ENCODE results near the gene RPS4Y1. TPM values are rescaled to one million over a fixed set of nuclear protein-coding genes. Genes with fewer than 3 reads are reported as not detected.

RPS4Y1 gene
- total and polyA plus RNA-seq, 11 donors = 158 to 334 (median 188) TPM; not detected in 5

- ATAC-seq (no peak), DNase-seq (no peak)
- Histone ChIP-seq H3K36me3 (no peaks in the 10 kb centered on the region), H3K27me3 (peaks cover 0 to 2% (median 0%) of the 10 kb centered on the region in 9 donors), H3K9me3 (no peaks in the 10 kb centered on the region), H3K4me3 (no peak overlapping the region), H3K27ac (no peak overlapping the region), H3K4me1 (no peaks in the 10 kb centered on the region)
- intact Hi-C loops (cut with DNase I) = no loop called here
- TF ChIP-seq CTCF (IDR thresholded peaks at IDR 0.05) (no peak), POLR2A (IDR thresholded peaks at IDR 0.05) (no peak)
- 88 to 92% methylated on average over 1 of the region's 1 CpG; no CpG with 5 or more reads in 2 of the 4 donors for WGBS, 4 donors
Observed at GRCh38 chrY:2837932-2838331, 3.5 kb upstream of the RPS4Y1 start.

GRCh38 chrY:2846791-2847190 lies 5.4 kb downstream of the RPS4Y1 start:
- no peak overlapping the region for H3K27ac ChIP-seq
- intact Hi-C loops (cut with DNase I) = loop anchor here in 3 of 10 donors (10.0 kb wide), 1 partner anchor 88 kb away; the partner anchor contains the start of gene ZFY (in 3 of the 3)
- no peak for ATAC-seq
- no peak for DNase-seq
- H3K9me3 ChIP-seq = no peaks in the 10 kb centered on the region
- peaks cover 0 to 5% (median 0%) of the 10 kb centered on the region in 12 donors for H3K4me1 ChIP-seq
- TF ChIP-seq POLR2A (IDR thresholded peaks at IDR 0.05) (no peak), CTCF (IDR thresholded peaks at IDR 0.05) (no peak)
- H3K4me3 ChIP-seq = no peak overlapping the region
- peaks cover 0 to 80% (median 0%) of the 10 kb centered on the region in 9 donors for H3K36me3 ChIP-seq
- no peaks in the 10 kb centered on the region for H3K27me3 ChIP-seq
- 91 to 94% methylated on average over 4 of the region's 4 CpGs; no CpG with 5 or more reads in 2 of the 4 donors for WGBS, 4 donors

GRCh38 chrY:2848384-2848783 lies 7.0 kb downstream of the RPS4Y1 start:
- WGBS, 4 donors = 78 to 84% methylated on average over 2 of the region's 2 CpGs; no CpG with 5 or more reads in 2 of the 4 donors
- peaks cover 0 to 76% (median 0%) of the 10 kb centered on the region in 9 donors for H3K36me3 ChIP-seq
- intact Hi-C loops (cut with DNase I) = loop anchor here in 3 of 10 donors (10.0 kb wide), 1 partner anchor 86 kb away; the partner anchor contains the start of gene ZFY (in 3 of the 3)

GRCh38 chrY:2849368-2849767 lies 8.0 kb downstream of the RPS4Y1 start:
- peaks cover 0 to 11% (median 0%) of the 10 kb centered on the region in 12 donors for H3K4me1 ChIP-seq
- 88 to 91% methylated on average over 1 of the region's 1 CpG; no CpG with 5 or more reads in 2 of the 4 donors for WGBS, 4 donors
- DNase-seq (no peak), ATAC-seq (no peak)
- no peaks in the 10 kb centered on the region for H3K27me3 ChIP-seq
- TF ChIP-seq POLR2A (IDR thresholded peaks at IDR 0.05) (no peak), CTCF (IDR thresholded peaks at IDR 0.05) (no peak)
- H3K36me3 ChIP-seq = peaks cover 0 to 78% (median 0%) of the 10 kb centered on the region in 9 donors
- intact Hi-C loops (cut with DNase I) = loop anchor here in 3 of 10 donors (10.0 kb wide), 1 partner anchor 85 kb away; the partner anchor contains the start of gene ZFY (in 3 of the 3)
- H3K27ac ChIP-seq = no peak overlapping the region
- no peak overlapping the region for H3K4me3 ChIP-seq
- no peaks in the 10 kb centered on the region for H3K9me3 ChIP-seq

More at GRCh38 chrY:2848384-2848783, 7.0 kb downstream of the RPS4Y1 start:
- H3K27ac ChIP-seq = no peak overlapping the region
- no peak overlapping the region for H3K4me3 ChIP-seq
- ATAC-seq (no peak), DNase-seq (no peak)
- peaks cover 0 to 9% (median 0%) of the 10 kb centered on the region in 12 donors for H3K4me1 ChIP-seq
- TF ChIP-seq CTCF (IDR thresholded peaks at IDR 0.05) = no peak
- no peak for TF ChIP-seq POLR2A (IDR thresholded peaks at IDR 0.05)
- no peaks in the 10 kb centered on the region for H3K9me3 ChIP-seq
- H3K27me3 ChIP-seq = no peaks in the 10 kb centered on the region

All from heart left ventricle (tissue), 16 donors.